Tibial nerve (tissue), 4 donors: Measurements from ENCODE around the gene OSGEP. TPM values are rescaled to one million over a fixed set of nuclear protein-coding genes. Genes with fewer than 3 reads are reported as not detected.

Experiments used
- DNase-seq, 2 donors: peaks; one replicate each; pipeline ENCODE4 v3.0.0-alpha.2; 2019; ENCODE audit warnings: low spot score in 2 of 2
- H3K27ac ChIP-seq, 4 donors: fragments of 200-600 bp; sonication (generic) in 3 of 4; one replicate each; pipeline ENCODE4 v1.5.1; 2017 to 2019; ENCODE audit warnings: mild to moderate bottlenecking in 1 of 4
- H3K27me3 ChIP-seq, 2 donors: fragments of 200-600 bp; sonication (generic) in 1 of 2; one replicate each; pipeline versions ENCODE4 v1.5.1 to v1.6.0; 2017 to 2019
- H3K36me3 ChIP-seq, 3 donors: fragments of 200-600 bp; sonication (generic); one replicate each; pipeline ENCODE4 v1.5.1; 2018 to 2019
- H3K4me1 ChIP-seq, 4 donors: fragments of 200-600 bp; sonication (generic) in 3 of 4; one replicate each; pipeline ENCODE4 v1.5.1; 2017 to 2019
- H3K4me3 ChIP-seq, 4 donors: fragments of 200-600 bp; sonication (generic) in 3 of 4; one replicate each; pipeline ENCODE4 v1.5.1; 2017 to 2019; ENCODE audit warnings: mild to moderate bottlenecking in 1 of 4, moderate library complexity in 1 of 4
- H3K9me3 ChIP-seq, 4 donors: fragments of 200-600 bp; sonication (generic) in 3 of 4; one replicate each; pipeline ENCODE4 v1.5.1; 2017 to 2019
- CTCF ChIP-seq, 5 experiments: fragments of 200-600 bp in 3 of 5; fragments of 450-650 bp in 2 of 5; sonication (generic) in 3 of 5; IDR thresholded peaks; one replicate each; pipeline ENCODE4 v1.5.1; 2016 to 2019; ENCODE audit warnings: antibody characterized with exemption in 5 of 5, mild to moderate bottlenecking in 3 of 5, moderate library complexity in 2 of 5
- EP300 ChIP-seq, 2 donors: sonication (generic); formaldehyde crosslinking; IDR thresholded peaks; one replicate each; pipeline ENCODE4 v1.6.1; 2017; ENCODE audit warnings: antibody characterized with exemption in 2 of 2, mild to moderate bottlenecking in 1 of 2
- POLR2A ChIP-seq, 2 donors: fragments of 450-650 bp; IDR thresholded peaks; one replicate each; pipeline ENCODE4 v1.6.1; 2017; ENCODE audit warnings: antibody characterized with exemption in 2 of 2, mild to moderate bottlenecking in 2 of 2, moderate library complexity in 2 of 2
- WGBS, 2 donors: methylation state at CpG; one replicate each; pipeline ENCODE4 v1.1.5; 2018; 5-methylcytosine and 5-hydroxymethylcytosine counted together
- small RNA-seq: library from RNA; depleted of rRNA; stranded (forward); fragments of <200 nt; gene quantifications from one replicate; pipeline ENCODE3, GENCODE V24; 2016
- total RNA-seq, 4 donors: library from RNA; depleted of rRNA; stranded (reverse); fragments of >200 nt; gene quantifications; one replicate each; pipeline ENCODE4 v1.1.0, GENCODE V29; 2016

OSGEP gene
- total RNA-seq, 4 donors from 2014 or later: 58.4 to 115 (median 70.6) TPM

- H3K27ac ChIP-seq: no peak overlapping the region
- H3K36me3 ChIP-seq: peaks cover 2 to 98% (median 36%) of the 10 kb centered on the region in 3 donors
- H3K27me3 ChIP-seq: no peaks in the 10 kb centered on the region
- no peak for TF ChIP-seq CTCF (IDR thresholded peaks at IDR 0.05)
- no peak for TF ChIP-seq POLR2A (IDR thresholded peaks at IDR 0.05)
- no peak for TF ChIP-seq EP300 (IDR thresholded peaks at IDR 0.05)
- 93 to 94% methylated on average over 11 of the region's 11 CpGs for WGBS, 2 donors
- no peaks in the 10 kb centered on the region for H3K4me1 ChIP-seq
- H3K9me3 ChIP-seq: no peaks in the 10 kb centered on the region
- no peak overlapping the region for H3K4me3 ChIP-seq
- DNase-seq: no peak
These were observed 51.1 kb downstream of the OSGEP start for GRCh38 chr14:20403521-20403920.

DNA sequence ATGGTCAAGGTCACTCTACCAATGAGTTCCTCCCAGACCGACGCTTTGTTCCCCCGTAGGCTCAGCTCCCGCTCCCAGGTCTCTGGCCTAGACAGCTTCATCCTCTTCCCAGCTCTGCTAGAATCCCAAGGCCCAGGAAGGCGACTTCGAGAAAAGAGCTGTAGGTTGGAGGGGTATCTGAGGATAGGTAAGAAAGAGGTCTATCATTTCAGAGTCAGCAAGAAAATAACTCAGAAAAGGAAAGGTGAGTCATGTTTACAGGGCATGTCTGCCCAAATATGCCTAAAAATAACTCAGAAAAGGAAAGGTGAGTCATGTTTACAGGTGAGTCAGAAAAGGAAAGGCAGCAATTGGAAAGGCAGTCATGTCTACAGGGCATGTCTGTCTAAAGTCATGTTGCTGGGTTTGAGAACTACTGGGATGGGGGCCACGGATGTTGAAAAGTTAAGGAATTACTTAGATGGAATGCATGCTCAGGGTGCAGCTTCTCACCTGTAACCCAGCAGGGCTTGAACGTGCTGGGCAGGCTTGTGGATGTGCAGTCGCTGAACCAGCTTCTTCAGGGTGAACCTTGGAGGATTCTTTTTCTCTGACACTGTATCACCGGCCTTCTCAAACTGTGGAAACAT, 53.5 kb downstream of the OSGEP start:
- WGBS, 2 donors: 90 to 92% methylated on average over 10 of the region's 10 CpGs
- no peak for DNase-seq
- Histone ChIP-seq H3K36me3 (peaks cover 2 to 97% (median 29%) of the 10 kb centered on the region in 3 donors), H3K4me1 (no peaks in the 10 kb centered on the region), H3K27ac (no peak overlapping the region), H3K9me3 (no peaks in the 10 kb centered on the region), H3K27me3 (no peaks in the 10 kb centered on the region), H3K4me3 (no peak overlapping the region)
- no peak for TF ChIP-seq EP300 (IDR thresholded peaks at IDR 0.05)
- TF ChIP-seq CTCF (IDR thresholded peaks at IDR 0.05): no peak
- no peak for TF ChIP-seq POLR2A (IDR thresholded peaks at IDR 0.05)

GRCh38 chr14:20400589-20400964, 54.0 kb downstream of the OSGEP start:
- DNase-seq: no peak
- Histone ChIP-seq H3K36me3 (peaks cover 2 to 97% (median 34%) of the 10 kb centered on the region in 3 donors), H3K4me3 (no peak overlapping the region), H3K4me1 (no peaks in the 10 kb centered on the region), H3K9me3 (no peaks in the 10 kb centered on the region), H3K27ac (no peak overlapping the region), H3K27me3 (no peaks in the 10 kb centered on the region)
- TF ChIP-seq CTCF (IDR thresholded peaks at IDR 0.05) (no peak), POLR2A (IDR thresholded peaks at IDR 0.05) (no peak), EP300 (IDR thresholded peaks at IDR 0.05) (no peak)
- 97 to 100% methylated on average over 1 of the region's 1 CpG for WGBS, 2 donors

- H3K36me3 ChIP-seq: peaks cover 2 to 97% (median 29%) of the 10 kb centered on the region in 3 donors
- DNase-seq: no peak
- no peaks in the 10 kb centered on the region for H3K27me3 ChIP-seq
- WGBS, 2 donors: 87 to 91% methylated on average over 3 of the region's 3 CpGs
- no peak overlapping the region for H3K4me3 ChIP-seq
- H3K4me1 ChIP-seq: no peaks in the 10 kb centered on the region
- no peaks in the 10 kb centered on the region for H3K9me3 ChIP-seq
- no peak overlapping the region for H3K27ac ChIP-seq
- no peak for TF ChIP-seq CTCF (IDR thresholded peaks at IDR 0.05)
- TF ChIP-seq EP300 (IDR thresholded peaks at IDR 0.05): no peak
- TF ChIP-seq POLR2A (IDR thresholded peaks at IDR 0.05): no peak
These were observed 57.1 kb downstream of the OSGEP start for GRCh38 chr14:20397511-20397910.

Small RNA genes lying within 50 kb of the gene (small RNA-seq; reads per million reads assigned to genes)
- gene RNA5SP382: 0.28 reads per million

Other genes with a start within 250 kb of the OSGEP start
- gene OR11H6, start 231.1 kb downstream of the OSGEP start, total RNA-seq: not detected
- gene OR11H7, start 225.8 kb downstream of the OSGEP start, total RNA-seq: not detected
- not detected for gene OR11H4, start 215.5 kb downstream of the OSGEP start, total RNA-seq
- 10 to 100 TPM in 3 of 4 donors, 1 to 10 TPM in 1; 8.1 to 12.8 (median 10.7) TPM for gene TTC5, start 148.9 kb downstream of the OSGEP start, total RNA-seq
- 10 to 100 TPM; 46.5 to 68.4 (median 49.9) TPM for gene CCNB1IP1, start 121.5 kb downstream of the OSGEP start, total RNA-seq
- gene PARP2, start 111.2 kb downstream of the OSGEP start, total RNA-seq: 10 to 100 TPM; 12.2 to 17.7 (median 15.6) TPM
- 10 to 100 TPM; 30.3 to 50.0 (median 36.0) TPM for gene TEP1, start 41.3 kb downstream of the OSGEP start, total RNA-seq
- gene KLHL33, start 18.6 kb downstream of the OSGEP start, total RNA-seq: 1 to 10 TPM; 1.2 to 4.5 (median 1.8) TPM
- 100 to 1,000 TPM; 125 to 134 (median 131) TPM for gene APEX1, start 414 bp upstream of the OSGEP start, total RNA-seq
- gene PIP4P1, start 6.6 kb upstream of the OSGEP start, total RNA-seq: 10 to 100 TPM; 11.8 to 29.7 (median 23.9) TPM
- gene PNP, start 14.6 kb upstream of the OSGEP start, total RNA-seq: 10 to 100 TPM; 17.0 to 37.5 (median 27.6) TPM
- gene RNASE10, start 50.7 kb upstream of the OSGEP start, total RNA-seq: under 1 TPM in 1 of 4 donors, not detected in 3; 0.44 TPM
- gene RNASE9, start 106.2 kb upstream of the OSGEP start, total RNA-seq: not detected
- not detected for gene RNASE11, start 133.2 kb upstream of the OSGEP start, total RNA-seq
- gene RNASE12, start 136.6 kb upstream of the OSGEP start, total RNA-seq: not detected
- not detected for gene OR6S1, start 186.9 kb upstream of the OSGEP start, total RNA-seq
- gene RNASE4, start 229.7 kb upstream of the OSGEP start, total RNA-seq: 100 to 1,000 TPM in 2 of 4 donors, 10 to 100 TPM in 2; 90.9 to 193 (median 118) TPM
- gene ANG, start 234.0 kb upstream of the OSGEP start, total RNA-seq: 10 to 100 TPM; 31.2 to 41.9 (median 39.5) TPM